NT2/D1 (cell line): ENCODE results near the gene LSM14A.
A peak's percentile ranks its signal among the peaks of the same experiment; 100 is the strongest.
"Not testable (repeated sequence)": the region's sequence is repeated elsewhere in the genome, so short reads cannot be mapped to it uniquely, and the experiment has no call there.

ENCODE experiments used
- DNase-seq: peaks from one replicate; pipeline ENCODE4 v3.0.0-alpha.2; 2011; ENCODE audit warnings: low read depth, low spot score
- H3K27me3 ChIP-seq: 2 replicates; pipeline ENCODE4 v1.6.0; 2011; ENCODE audit warnings: mild to moderate bottlenecking; ENCODE audit not compliant: insufficient read length, insufficient read depth
- H3K36me3 ChIP-seq: 2 replicates; pipeline ENCODE4 v1.6.1; 2011; ENCODE audit warnings: mild to moderate bottlenecking, low read length, mixed read lengths; ENCODE audit not compliant: insufficient read depth, insufficient read length
- H3K4me1 ChIP-seq: 2 replicates; pipeline ENCODE4 v1.5.1; 2011; ENCODE audit not compliant: insufficient read depth, insufficient read length
- H3K4me3 ChIP-seq: 2 replicates; pipeline ENCODE4 v1.5.1; 2011; ENCODE audit warnings: low read depth; ENCODE audit not compliant: insufficient read length
- H3K9ac ChIP-seq: 2 replicates; pipeline ENCODE4 v1.6.0; 2011; ENCODE audit warnings: low read depth; ENCODE audit not compliant: insufficient read length
- H3K9me3 ChIP-seq: 2 replicates; pipeline ENCODE4 v1.5.1; 2011; ENCODE audit warnings: mild to moderate bottlenecking, low read length; ENCODE audit not compliant: insufficient read depth
- SUZ12 ChIP-seq: IDR thresholded peaks from 2 replicates; pipeline ENCODE4 v1.6.1; 2011; ENCODE audit not compliant: insufficient read length, insufficient read depth; ENCODE audit errors: extremely low read depth
- YY1 ChIP-seq: IDR thresholded peaks from 2 replicates; pipeline ENCODE4 v1.6.1; 2011; ENCODE audit not compliant: insufficient read length, insufficient read depth
- ZNF274 ChIP-seq: IDR thresholded peaks from 2 replicates; pipeline ENCODE4 v1.6.1; 2011; ENCODE audit warnings: mild to moderate bottlenecking, low read depth, low read length

The LSM14A gene

DNA sequence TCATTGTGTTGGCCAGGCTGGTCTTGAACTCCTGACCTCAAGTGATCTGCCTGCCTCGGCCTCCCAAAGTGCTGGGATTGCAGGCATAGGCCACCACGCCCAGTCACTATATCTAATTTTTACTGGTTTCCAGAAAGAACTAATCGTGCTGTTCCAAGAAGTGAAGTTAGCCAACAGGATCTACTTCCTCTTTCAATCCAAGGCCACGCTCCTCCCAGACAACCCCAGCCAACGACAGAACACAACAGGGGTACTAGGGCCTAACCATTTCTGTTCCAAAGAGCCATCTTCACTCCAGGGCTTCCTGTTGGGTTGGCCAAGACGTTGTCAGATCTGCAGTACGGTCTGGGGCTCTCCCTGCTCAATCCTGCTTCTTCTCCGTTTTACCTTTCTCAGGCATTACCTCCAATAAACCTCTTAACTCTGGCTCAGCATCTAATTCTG lies 7.0 kb upstream of the LSM14A start:
- Histone ChIP-seq H3K4me3 (no peak overlapping the region), H3K9ac (no peak overlapping the region), H3K9me3 (no peaks in the 10 kb centered on the region), H3K36me3 (no peaks in the 10 kb centered on the region), H3K4me1 (no peaks in the 10 kb centered on the region), H3K27me3 (no peaks in the 10 kb centered on the region)
- no peak for DNase-seq
- no peak for TF ChIP-seq YY1
- TF ChIP-seq SUZ12, result no peak
- TF ChIP-seq ZNF274, result no peak

DNA sequence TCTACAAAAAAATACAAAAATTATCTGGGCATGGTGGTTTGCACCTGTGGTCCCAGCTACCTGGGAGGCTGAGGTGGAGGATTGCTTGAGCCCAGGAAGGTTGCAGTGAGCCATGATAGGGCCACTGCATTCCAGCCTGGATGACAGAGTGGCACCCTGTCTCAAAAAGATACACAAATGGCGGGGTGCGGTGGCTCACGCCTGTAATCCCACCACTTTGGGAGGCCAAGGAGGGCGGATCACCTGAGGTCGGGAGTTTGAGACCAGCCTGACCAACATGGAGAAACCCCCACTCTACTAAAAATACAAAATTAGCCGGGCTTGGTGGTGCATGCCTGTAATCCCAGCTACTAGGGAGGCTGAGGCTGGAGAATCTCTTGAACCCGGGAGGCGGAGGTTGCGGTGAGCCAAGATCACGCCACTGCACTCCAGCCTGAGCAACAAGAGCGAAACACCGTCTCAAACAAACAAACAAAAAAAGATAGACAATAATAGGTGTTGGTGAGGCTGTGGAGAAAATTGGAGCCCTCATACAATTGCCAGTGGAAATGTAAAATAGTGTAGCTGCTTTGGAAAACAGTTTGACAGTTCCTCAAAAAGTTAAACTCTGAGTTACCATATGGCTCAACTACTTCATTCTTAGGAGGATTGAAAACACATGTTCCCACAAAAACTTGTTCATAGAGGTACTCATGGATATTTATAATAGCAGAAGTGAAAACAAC lies 2.7 kb upstream of the LSM14A start:
- H3K9ac ChIP-seq, H3K4me1 ChIP-seq, H3K27me3 ChIP-seq, H3K9me3 ChIP-seq, H3K4me3 ChIP-seq, DNase-seq: not testable (repeated sequence)
- H3K36me3 ChIP-seq, result peaks cover 13% of the 10 kb centered on the region

DNA sequence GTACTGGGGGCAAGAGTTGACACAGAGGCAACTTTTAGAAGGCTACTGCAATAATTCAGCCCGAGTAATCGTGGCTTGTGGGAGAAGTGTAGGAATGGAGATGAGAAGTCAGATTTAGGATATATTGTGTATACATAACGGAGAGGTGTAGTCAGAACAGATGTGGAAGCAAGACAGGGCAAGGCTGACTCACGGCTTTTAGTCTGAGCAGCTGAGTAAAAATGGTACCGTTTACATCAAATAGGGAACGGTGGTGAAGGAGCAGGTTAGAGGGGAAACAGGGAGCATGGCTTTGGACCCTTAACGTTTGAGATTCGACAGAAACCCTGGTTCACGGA lies 796 bp upstream of the LSM14A start:
- no peaks in the 10 kb centered on the region for H3K27me3 ChIP-seq
- H3K4me3 ChIP-seq, result peak overlapping the region; percentile 89
- peaks cover 24% of the 10 kb centered on the region for H3K36me3 ChIP-seq
- H3K9ac ChIP-seq, result peak overlapping the region; percentile 98
- TF ChIP-seq SUZ12 (no peak), ZNF274 (no peak), YY1 (no peak)
- no peak for DNase-seq
- H3K4me1 ChIP-seq, result no peaks in the 10 kb centered on the region
- no peaks in the 10 kb centered on the region for H3K9me3 ChIP-seq

DNA sequence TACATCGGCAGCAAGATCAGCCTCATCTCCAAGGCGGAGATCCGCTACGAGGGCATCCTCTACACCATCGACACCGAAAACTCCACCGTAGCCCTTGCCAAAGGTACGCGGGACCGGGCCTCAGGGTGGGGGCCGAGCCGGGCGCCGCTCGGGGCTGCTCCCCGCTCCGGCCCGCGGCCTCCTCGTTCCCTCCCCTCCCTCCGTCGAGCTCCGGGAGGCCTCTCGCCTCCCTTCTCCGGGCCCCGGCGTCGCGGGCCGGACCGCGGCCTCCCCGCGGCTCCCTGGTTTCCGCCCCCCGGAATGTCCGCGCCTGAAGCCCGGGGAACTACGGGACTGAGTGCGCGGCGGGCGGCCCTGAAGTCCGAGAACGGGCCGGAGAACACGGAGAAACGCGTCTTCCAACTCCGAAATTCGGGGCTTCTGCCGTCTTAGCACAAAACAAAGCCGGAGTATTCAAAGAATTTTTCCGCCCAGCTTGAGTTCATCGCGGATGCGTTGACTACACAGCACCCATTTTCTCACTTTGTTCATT lies 423 bp downstream of the LSM14A start:
- Histone ChIP-seq H3K9ac (peak overlapping the region; percentile 97), H3K36me3 (peaks cover 28% of the 10 kb centered on the region), H3K9me3 (no peaks in the 10 kb centered on the region), H3K4me3 (peak overlapping the region; percentile 89), H3K4me1 (no peaks in the 10 kb centered on the region), H3K27me3 (no peaks in the 10 kb centered on the region)
- TF ChIP-seq YY1 (no peak), SUZ12 (no peak), ZNF274 (no peak)
- peak; percentile 28 for DNase-seq

DNA sequence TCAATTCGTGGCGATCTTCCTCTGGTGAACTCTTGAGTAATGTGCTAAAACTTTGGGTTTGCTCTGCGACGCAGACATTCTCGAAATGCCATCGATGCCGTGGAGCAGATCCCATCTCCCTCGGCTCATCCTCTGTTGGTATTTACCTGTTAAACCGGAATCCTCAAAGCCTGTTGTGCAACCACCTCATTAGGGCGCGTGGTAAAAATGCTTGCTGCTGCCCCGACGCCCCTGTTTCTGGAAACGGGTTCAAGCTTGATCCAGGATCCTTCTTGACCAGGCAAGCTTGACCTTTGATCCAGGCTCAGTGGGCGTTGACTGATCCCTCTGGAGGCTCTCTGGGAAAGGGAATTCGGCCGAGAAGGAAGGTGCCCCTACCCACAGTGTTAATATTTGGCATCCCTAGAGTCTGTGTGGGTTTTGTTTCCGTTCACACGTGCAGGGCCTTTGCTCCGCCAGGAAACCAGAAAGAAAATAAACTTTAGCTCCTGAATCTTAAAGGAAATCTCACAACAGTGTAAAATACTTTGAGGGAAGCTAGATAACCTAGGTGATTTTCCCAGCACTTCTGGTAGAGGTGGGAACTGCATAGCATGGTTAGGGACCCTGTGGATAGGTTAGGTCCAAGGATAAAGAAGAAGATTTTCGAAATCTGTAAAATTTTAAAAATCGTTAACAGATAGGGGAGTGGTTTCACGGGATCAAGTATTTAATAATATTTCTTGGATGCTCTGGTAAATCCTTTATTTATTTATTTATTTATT lies 1.1 kb downstream of the LSM14A start:
- no peak for DNase-seq
- H3K9ac ChIP-seq, result peak overlapping the region; percentile 97
- H3K4me3 ChIP-seq, result peak overlapping the region; percentile 89
- H3K36me3 ChIP-seq, result peaks cover 32% of the 10 kb centered on the region
- H3K27me3 ChIP-seq, result no peaks in the 10 kb centered on the region
- H3K9me3 ChIP-seq, result no peaks in the 10 kb centered on the region
- H3K4me1 ChIP-seq, result no peaks in the 10 kb centered on the region
- TF ChIP-seq YY1 (no peak), ZNF274 (no peak)

DNA sequence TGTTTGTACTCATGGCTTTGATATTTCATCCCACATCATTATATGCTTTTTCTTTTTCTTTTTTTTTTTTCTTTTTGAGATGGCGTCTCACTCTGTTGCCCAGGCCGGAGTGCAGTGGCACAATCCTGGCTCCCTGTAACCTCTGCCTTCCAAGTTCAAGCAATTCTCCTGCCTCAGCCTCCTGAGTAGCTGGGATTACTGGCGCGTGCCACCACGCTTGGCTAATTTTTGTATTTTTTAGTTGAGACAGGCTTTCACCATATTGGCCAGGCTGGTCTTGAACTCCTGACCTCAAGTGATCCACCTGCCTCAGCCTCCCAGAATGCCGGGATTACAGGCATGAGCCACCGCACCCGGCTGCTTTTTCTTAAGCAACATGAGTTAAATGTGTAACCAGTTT lies 2.9 kb downstream of the LSM14A start:
- not testable (repeated sequence) for H3K4me3 ChIP-seq, H3K9ac ChIP-seq, H3K9me3 ChIP-seq, H3K27me3 ChIP-seq, H3K4me1 ChIP-seq, DNase-seq
- H3K36me3 ChIP-seq, result peaks cover 43% of the 10 kb centered on the region

DNA sequence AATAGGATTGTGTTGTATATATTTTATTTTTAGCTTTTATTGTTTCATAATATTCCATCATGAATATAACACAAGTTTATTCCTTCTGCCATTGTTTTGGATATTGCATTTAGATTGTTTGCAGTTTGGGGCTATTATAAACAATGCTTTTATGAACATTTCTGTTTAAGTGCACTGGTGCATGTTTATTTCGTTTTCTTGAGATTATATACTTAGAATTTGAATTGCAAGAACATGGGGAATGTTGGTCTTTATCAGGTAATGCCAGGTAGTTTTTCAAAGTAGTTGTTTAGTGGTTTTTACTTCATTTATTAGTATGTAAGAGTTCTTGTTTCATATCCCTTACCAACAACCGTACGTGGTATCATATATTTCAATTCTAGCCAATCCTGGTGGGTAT lies 4.3 kb downstream of the LSM14A start:
- Histone ChIP-seq H3K4me3 (no peak overlapping the region), H3K27me3 (no peaks in the 10 kb centered on the region), H3K9ac (no peak overlapping the region), H3K4me1 (no peaks in the 10 kb centered on the region), H3K9me3 (no peaks in the 10 kb centered on the region), H3K36me3 (peaks cover 54% of the 10 kb centered on the region)
- no peak for DNase-seq
- TF ChIP-seq SUZ12 (no peak), ZNF274 (no peak), YY1 (no peak)

DNA sequence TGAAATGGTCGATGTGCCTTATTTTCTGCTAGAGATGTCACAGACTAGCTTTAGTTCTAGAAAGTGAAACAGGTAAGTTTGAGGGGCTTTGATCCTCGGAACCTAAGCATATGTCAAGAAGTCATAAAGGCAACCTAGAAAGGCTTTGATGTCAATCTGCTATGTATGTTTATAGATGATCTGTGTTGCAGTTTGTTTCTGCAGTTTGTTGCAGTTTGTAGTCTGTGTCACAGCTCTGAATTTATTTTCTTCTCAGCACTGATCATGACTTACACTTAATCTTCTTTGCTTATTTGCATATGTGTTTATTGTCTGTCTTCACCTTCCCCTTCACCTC lies 5.9 kb downstream of the LSM14A start:
- no peaks in the 10 kb centered on the region for H3K9me3 ChIP-seq
- no peak for TF ChIP-seq YY1
- TF ChIP-seq SUZ12, result no peak
- TF ChIP-seq ZNF274, result no peak
- no peaks in the 10 kb centered on the region for H3K27me3 ChIP-seq
- peaks cover 56% of the 10 kb centered on the region for H3K36me3 ChIP-seq
- no peak overlapping the region for H3K4me3 ChIP-seq
- H3K9ac ChIP-seq, result no peak overlapping the region
- H3K4me1 ChIP-seq, result no peaks in the 10 kb centered on the region
- no peak for DNase-seq
